SK-N-MC (cell line): ENCODE data around the gene DLG2.

Source experiments
- DNase-seq: peaks from one replicate; pipeline ENCODE4 v3.0.0-alpha.2; 2011; ENCODE audit warnings: low read depth, low spot score
- H3K27ac ChIP-seq: fragments of 200-600 bp; sonication (generic); 2 replicates; pipeline ENCODE4 v1.5.1; 2016; ENCODE audit warnings: mixed run types
- H3K36me3 ChIP-seq: fragments of 200-600 bp; sonication (generic); 2 replicates; pipeline ENCODE4 v1.6.1; 2017; ENCODE audit warnings: antibody characterized with exemption, low read length, mixed read lengths; ENCODE audit not compliant: insufficient read depth
- H3K4me3 ChIP-seq: fragments of 200-600 bp; sonication (generic); 2 replicates; pipeline ENCODE4 v1.5.1; 2016
- H3K9ac ChIP-seq: fragments of 200-600 bp; sonication (generic); 2 replicates; pipeline ENCODE4 v1.8.0; 2017; ENCODE audit warnings: mixed run types, mixed read lengths; ENCODE audit not compliant: insufficient read length
- H3K9me3 ChIP-seq: fragments of 200-600 bp; sonication (generic); 2 replicates; pipeline ENCODE4 v1.6.1; 2017; ENCODE audit warnings: low read depth, mild to moderate bottlenecking, antibody characterized with exemption, low read length, moderate library complexity, mixed read lengths
- EZH2 ChIP-seq: fragments of 200-600 bp; sonication (generic); IDR thresholded peaks from one replicate; pipeline ENCODE4 v1.6.1; 2017; ENCODE audit warnings: antibody characterized with exemption
- FOXP2 ChIP-seq: optimal IDR thresholded peaks from 2 replicates; pipeline ENCODE3; 2011; ENCODE audit warnings: mild to moderate bottlenecking, moderate library complexity; ENCODE audit not compliant: insufficient read depth; ENCODE audit errors: extremely low read length, control extremely low read depth
- POLR2AphosphoS5 ChIP-seq: IDR thresholded peaks from 2 replicates; pipeline ENCODE4 v1.6.1; 2012; ENCODE audit warnings: mild to moderate bottlenecking, low read depth, low read length, borderline replicate concordance

Gene DLG2

GRCh38 chr11:84255483-84255882 is 1371.7 kb downstream of the DLG2 start:
- Histone ChIP-seq H3K9me3 (no peaks in the 10 kb centered on the region), H3K27ac (no peak overlapping the region), H3K4me3 (no peak overlapping the region), H3K9ac (no peak overlapping the region), H3K36me3 (no peaks in the 10 kb centered on the region)
- no peak for DNase-seq
- TF ChIP-seq FOXP2, result no peak
- TF ChIP-seq POLR2AphosphoS5, result no peak
- no peak for TF ChIP-seq EZH2

- H3K4me3 ChIP-seq, result no peak overlapping the region
- TF ChIP-seq FOXP2 (no peak), POLR2AphosphoS5 (no peak), EZH2 (no peak)
- no peaks in the 10 kb centered on the region for H3K36me3 ChIP-seq
- no peak for DNase-seq
- H3K9ac ChIP-seq, result no peak overlapping the region
- H3K27ac ChIP-seq, result no peak overlapping the region
- no peaks in the 10 kb centered on the region for H3K9me3 ChIP-seq
Measured at GRCh38 chr11:84250834-84251613, 1376.1 kb downstream of the DLG2 start.

- no peaks in the 10 kb centered on the region for H3K36me3 ChIP-seq
- H3K27ac ChIP-seq, result no peak overlapping the region
- H3K4me3 ChIP-seq, result no peak overlapping the region
- no peak for TF ChIP-seq POLR2AphosphoS5
- TF ChIP-seq EZH2, result no peak
- no peak overlapping the region for H3K9ac ChIP-seq
- no peak for DNase-seq
- H3K9me3 ChIP-seq, result no peaks in the 10 kb centered on the region
Measured at GRCh38 chr11:84249344-84250135, 1377.6 kb downstream of the DLG2 start.

- H3K9me3 ChIP-seq, result no peaks in the 10 kb centered on the region
- H3K36me3 ChIP-seq, result no peaks in the 10 kb centered on the region
- H3K9ac ChIP-seq, result no peak overlapping the region
- H3K27ac ChIP-seq, result peak overlapping the region; percentile 48; the same call in 1 of the 2 replicates
- H3K4me3 ChIP-seq, result peak overlapping the region; percentile 57
- TF ChIP-seq FOXP2 (no peak), POLR2AphosphoS5 (peak; percentile 48; the same call in 1 of the 2 replicates)
- DNase-seq, result peak; percentile 97
Measured at GRCh38 chr11:84247926-84248325, 1379.2 kb downstream of the DLG2 start.

GRCh38 chr11:84247129-84247528 is 1380.0 kb downstream of the DLG2 start:
- TF ChIP-seq POLR2AphosphoS5, result no peak
- Histone ChIP-seq H3K9me3 (no peaks in the 10 kb centered on the region), H3K27ac (peak overlapping the region; percentile 48), H3K36me3 (no peaks in the 10 kb centered on the region), H3K4me3 (peak overlapping the region; percentile 57; the same call in 1 of the 2 replicates), H3K9ac (no peak overlapping the region)
- DNase-seq, result no peak

GRCh38 chr11:84243629-84244263 is 1383.4 kb downstream of the DLG2 start:
- DNase-seq, result no peak
- TF ChIP-seq EZH2 (no peak), POLR2AphosphoS5 (no peak), FOXP2 (no peak)
- Histone ChIP-seq H3K9ac (no peak overlapping the region), H3K36me3 (no peaks in the 10 kb centered on the region), H3K9me3 (no peaks in the 10 kb centered on the region), H3K4me3 (no peak overlapping the region), H3K27ac (no peak overlapping the region)

GRCh38 chr11:84241343-84242131 is 1385.6 kb downstream of the DLG2 start:
- Histone ChIP-seq H3K9ac (no peak overlapping the region), H3K27ac (no peak overlapping the region), H3K9me3 (no peaks in the 10 kb centered on the region), H3K4me3 (no peak overlapping the region), H3K36me3 (no peaks in the 10 kb centered on the region)
- TF ChIP-seq POLR2AphosphoS5, result no peak
- TF ChIP-seq EZH2, result no peak
- no peak for TF ChIP-seq FOXP2
- DNase-seq, result no peak

- Histone ChIP-seq H3K9me3 (no peaks in the 10 kb centered on the region), H3K27ac (no peak overlapping the region), H3K4me3 (no peak overlapping the region), H3K36me3 (no peaks in the 10 kb centered on the region), H3K9ac (no peak overlapping the region)
- TF ChIP-seq FOXP2, result no peak
- no peak for TF ChIP-seq EZH2
- TF ChIP-seq POLR2AphosphoS5, result no peak
- no peak for DNase-seq
Measured at GRCh38 chr11:84240847-84241246, 1386.3 kb downstream of the DLG2 start.
